Measurements from ENCODE around the gene PTPRG.

PTPRG gene

DNA sequence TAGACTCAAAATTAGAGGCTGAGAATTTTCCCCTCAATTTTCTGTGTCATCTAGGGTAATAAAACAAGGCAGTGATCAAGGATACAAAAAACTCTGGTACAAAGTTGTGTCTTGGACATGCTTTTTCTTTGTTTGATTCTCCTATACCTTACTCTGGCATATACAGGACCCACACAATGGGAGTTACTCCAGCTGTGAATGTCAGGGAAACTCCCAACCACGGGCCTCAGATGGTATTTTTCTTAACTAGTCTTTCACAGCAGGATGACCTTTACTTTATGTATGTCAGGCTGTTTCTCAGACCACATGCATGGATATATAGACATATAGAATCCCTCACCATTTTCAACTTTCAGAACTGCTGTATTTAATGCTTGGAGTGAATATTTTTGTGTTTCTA is 770.6 kb downstream of the PTPRG start:
- no peak for DNase-seq

DNA sequence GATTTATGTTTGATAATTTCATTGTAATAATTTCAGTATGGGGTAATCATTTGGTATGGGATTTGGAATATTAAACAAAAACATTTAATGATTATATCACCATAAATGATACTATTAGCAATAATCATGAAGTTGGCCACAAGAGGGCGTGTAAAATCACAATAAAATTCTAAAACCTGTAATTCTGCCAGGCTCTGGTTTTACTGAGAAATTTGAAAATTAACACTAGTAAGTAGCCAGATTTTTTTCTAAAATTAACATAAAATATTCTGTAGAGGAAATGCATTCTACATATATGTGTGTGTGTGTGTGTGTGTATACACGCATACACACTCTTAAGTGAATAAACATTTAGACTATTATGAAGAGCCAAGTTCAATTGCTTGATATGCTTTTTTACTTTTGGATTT is 771.5 kb downstream of the PTPRG start:
- peak; percentile 23 for DNase-seq

DNA sequence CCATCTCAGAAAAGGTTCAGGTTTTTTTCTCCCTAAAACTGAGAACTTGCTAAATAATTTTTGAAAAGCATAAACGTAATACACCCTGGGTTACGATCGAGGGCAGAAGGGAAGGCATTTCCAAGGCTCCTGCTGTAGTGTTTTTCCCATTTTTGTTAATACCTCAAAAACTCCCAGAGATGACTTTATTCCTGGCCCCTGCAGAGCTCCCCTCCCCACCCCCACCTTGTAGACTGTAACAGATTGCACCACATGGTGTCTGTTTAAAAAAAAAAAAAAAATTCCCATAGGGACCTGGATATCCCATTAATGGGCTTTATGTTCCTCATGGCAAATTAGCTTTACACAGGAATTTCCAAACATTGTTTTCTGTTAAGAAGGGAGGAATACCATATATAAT is 773.8 kb downstream of the PTPRG start:
- no peak for DNase-seq

DNA sequence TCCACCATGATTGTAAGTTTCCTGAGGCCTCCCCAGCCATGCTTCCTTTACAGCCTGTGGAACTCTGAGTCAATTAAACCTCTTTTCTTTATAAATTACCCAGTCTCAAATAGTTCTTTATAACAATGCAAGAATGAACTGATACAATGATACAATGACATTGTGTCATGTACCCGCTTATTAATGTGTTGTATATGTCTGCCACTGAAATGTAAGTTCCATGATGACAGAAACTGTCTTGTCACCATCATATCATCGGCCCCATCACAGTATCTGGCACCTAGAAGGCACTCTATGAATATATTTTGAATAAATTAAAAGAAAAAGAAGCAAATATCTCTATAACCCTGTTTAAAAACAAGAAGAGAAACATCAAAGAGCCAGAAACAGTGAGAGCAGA is 782.4 kb downstream of the PTPRG start:
- no peak for DNase-seq
